AG04449 (cell line): ENCODE measurements around the gene FBXW11.
"Not testable (repeated sequence)": the region's sequence is repeated elsewhere in the genome, so short reads cannot be mapped to it uniquely, and the experiment has no call there.

Experiments
- CTCF ChIA-PET: fragments of 350-600 bp; formaldehyde crosslinking; extraction: SDS; loops from one replicate; lab custom pipeline; 2021; ENCODE audit warnings: antibody characterized with exemption; lab: Yijun Ruan, JAX
- POLR2A ChIA-PET: fragments of 400-600, 350-600 bp; formaldehyde crosslinking; extraction: SDS; loops from one replicate; lab custom pipeline; 2020; ENCODE audit warnings: antibody characterized with exemption, inconsistent platforms; lab: Yijun Ruan, JAX
- DNase-seq: peaks from one replicate; pipeline ENCODE4 v3.0.0-alpha.2; 2010; ENCODE audit warnings: low read depth, low spot score
- H3K4me3 ChIP-seq: 2 replicates; pipeline ENCODE4 v1.5.1; 2011; ENCODE audit warnings: low read depth, mild to moderate bottlenecking, control low read depth, low read length
- TF ChIP-seq, protein P1 (sequence below): IDR thresholded peaks from one replicate; pipeline ENCODE4 v1.5.1; 2011; ENCODE audit warnings: mild to moderate bottlenecking, moderate library complexity, low read length, control low read depth, inconsistent platforms; ENCODE audit not compliant: insufficient read depth; ENCODE audit errors: missing control alignments

The FBXW11 gene

GRCh38 chr5:171978519-171978918 lies 27.9 kb downstream of the FBXW11 start:
- H3K4me3 ChIP-seq: no peak overlapping the region
- ChIA-PET POLR2A (no interaction called here), CTCF (no interaction called here)
- DNase-seq: no peak
- TF ChIP-seq, protein P1, sequence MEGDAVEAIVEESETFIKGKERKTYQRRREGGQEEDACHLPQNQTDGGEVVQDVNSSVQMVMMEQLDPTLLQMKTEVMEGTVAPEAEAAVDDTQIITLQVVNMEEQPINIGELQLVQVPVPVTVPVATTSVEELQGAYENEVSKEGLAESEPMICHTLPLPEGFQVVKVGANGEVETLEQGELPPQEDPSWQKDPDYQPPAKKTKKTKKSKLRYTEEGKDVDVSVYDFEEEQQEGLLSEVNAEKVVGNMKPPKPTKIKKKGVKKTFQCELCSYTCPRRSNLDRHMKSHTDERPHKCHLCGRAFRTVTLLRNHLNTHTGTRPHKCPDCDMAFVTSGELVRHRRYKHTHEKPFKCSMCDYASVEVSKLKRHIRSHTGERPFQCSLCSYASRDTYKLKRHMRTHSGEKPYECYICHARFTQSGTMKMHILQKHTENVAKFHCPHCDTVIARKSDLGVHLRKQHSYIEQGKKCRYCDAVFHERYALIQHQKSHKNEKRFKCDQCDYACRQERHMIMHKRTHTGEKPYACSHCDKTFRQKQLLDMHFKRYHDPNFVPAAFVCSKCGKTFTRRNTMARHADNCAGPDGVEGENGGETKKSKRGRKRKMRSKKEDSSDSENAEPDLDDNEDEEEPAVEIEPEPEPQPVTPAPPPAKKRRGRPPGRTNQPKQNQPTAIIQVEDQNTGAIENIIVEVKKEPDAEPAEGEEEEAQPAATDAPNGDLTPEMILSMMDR: no peak

GRCh38 chr5:171978016-171978415 lies 28.4 kb downstream of the FBXW11 start:
- TF ChIP-seq, protein P1: no peak
- H3K4me3 ChIP-seq: no peak overlapping the region
- POLR2A ChIA-PET: no interaction called here
- no peak for DNase-seq
- CTCF ChIA-PET: interaction anchor here (1.4 kb wide), 1 partner anchor 17 kb away, joined by 3 read pairs; no protein-coding TSS in a partner anchor

- DNase-seq, POLR2A ChIA-PET, H3K4me3 ChIP-seq: not testable (repeated sequence)
- CTCF ChIA-PET: interaction anchor here (1.4 kb wide), 1 partner anchor 17 kb away, joined by 3 read pairs; no protein-coding TSS in a partner anchor
These were observed 29.0 kb downstream of the FBXW11 start for GRCh38 chr5:171977244-171977950.

DNA sequence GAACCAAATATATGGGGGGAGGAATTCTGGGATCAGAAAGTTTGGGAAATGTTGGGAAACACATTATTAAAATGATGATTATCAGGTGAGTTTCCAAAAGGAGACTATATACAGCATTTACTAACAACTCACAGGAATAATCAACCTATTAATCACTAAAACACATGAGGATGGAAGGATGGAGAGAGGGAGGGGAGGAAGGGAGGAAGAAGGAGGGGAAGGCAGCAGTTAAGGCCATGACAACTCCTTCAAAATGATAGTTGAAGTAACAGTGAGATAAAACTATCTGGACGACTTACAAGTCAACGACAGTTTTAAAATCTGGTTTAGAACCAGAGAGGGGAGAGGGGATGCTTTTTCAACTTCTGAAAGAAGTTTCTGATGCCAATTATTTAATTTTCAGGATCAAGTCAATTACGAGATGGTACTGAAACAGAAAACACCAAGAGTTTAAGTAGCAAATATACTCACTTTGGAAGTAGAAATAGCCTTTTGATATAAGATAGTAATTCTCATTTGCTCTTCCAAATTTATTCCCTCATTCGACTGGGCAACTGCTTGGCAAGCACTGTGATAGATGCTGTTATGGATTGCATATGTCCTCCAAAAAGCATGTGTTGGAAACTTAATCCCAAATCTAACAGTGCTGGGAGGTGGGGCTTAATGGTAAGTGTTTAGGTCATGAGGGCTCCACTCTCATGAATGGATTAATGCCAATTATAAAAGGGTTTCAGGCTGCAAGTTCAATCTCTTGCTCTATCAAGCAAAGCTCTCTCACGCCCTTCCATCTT lies 30.4 kb downstream of the FBXW11 start:
- ChIA-PET CTCF (interaction anchor here (0.9 kb wide), 1 partner anchor 18 kb away, joined by 3 read pairs; no protein-coding TSS in a partner anchor), POLR2A (no interaction called here)
- TF ChIP-seq, protein P1: no peak
- H3K4me3 ChIP-seq: no peak overlapping the region
- no peak for DNase-seq

DNA sequence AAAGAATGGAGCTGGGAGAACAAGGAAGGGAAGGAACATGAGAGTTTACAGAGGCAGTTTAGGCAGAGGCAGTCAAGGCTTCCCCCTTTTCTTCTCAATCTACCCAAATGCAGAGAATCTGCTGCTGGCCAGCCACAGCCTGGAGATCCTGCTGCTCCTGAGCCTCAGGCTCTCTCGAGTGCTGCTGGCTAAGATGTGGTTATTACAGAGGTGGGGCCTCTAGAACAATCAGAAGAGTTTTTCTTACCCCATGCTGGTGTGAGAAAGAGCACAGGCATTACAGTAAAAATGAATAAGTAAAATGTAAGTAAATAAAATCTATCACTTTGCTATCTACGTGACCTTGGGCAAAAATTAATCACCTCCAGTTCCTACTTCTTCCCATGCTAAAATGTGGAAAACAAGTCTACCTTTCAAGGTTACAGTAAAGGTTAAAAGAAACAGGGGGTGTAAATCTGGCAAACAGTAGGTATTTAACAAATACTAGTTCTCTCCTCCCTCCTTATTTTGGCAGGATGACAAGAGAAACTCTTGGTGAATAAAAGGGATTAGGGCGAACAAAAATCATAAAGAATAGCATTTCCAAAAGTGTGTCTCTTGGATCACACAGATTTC lies 31.1 kb downstream of the FBXW11 start:
- peak; percentile 28 for DNase-seq
- H3K4me3 ChIP-seq: no peak overlapping the region
- TF ChIP-seq, protein P1: no peak
- POLR2A ChIA-PET: no interaction called here
- CTCF ChIA-PET: interaction anchor here (1.3 kb wide), 1 partner anchor 14 kb away, joined by 3 read pairs; no protein-coding TSS in a partner anchor

DNA sequence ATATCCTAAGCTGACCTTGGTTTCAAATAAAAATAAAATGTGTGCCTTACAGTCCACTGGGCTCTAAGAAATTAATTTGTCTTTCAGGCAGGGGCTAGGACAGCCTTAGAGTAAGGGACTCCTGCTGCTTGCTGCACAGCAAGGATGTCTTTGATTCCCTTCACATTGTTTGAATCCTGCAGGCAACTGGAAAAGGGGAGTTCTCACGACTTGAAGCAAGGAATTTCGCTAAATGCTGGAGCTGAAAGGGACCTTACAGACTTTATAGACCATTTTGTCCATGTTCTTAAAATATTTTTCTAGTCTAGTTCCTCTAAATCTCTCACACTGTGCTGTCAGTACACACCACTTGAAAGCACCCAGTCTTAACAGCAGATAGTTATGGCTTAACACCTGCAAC lies 35.6 kb downstream of the FBXW11 start:
- ChIA-PET POLR2A (no interaction called here), CTCF (interaction anchor here (1.2 to 1.7 kb wide), 2 partner anchors 59 to 136 kb away, joined by 3 to 4 read pairs; no protein-coding TSS in a partner anchor)
- DNase-seq: no peak

More for the DNA sequence above, 35.6 kb downstream of the FBXW11 start:
- TF ChIP-seq, protein P1: no peak
- H3K4me3 ChIP-seq: no peak overlapping the region
